Right cardiac atrium (tissue), 5 donors: ENCODE results near the gene C9orf50. TPM values are rescaled to one million over a fixed set of nuclear protein-coding genes. Genes with fewer than 3 reads are reported as not detected.
A peak's percentile ranks its signal among the peaks of the same experiment; 100 is the strongest.

Source experiments
- ATAC-seq, 2 donors: fragments of 200-7000 bp; cut with Tn5 transposase; one replicate each; pipeline versions ENCODE4 v1.8.0 to v1.9.1; 2020; ENCODE audit warnings: moderate library complexity in 2 of 2, mild to moderate bottlenecking in 1 of 2
- DNase-seq, 3 donors: peaks; one replicate each; pipeline ENCODE4 v3.0.0-alpha.2; 2020
- H3K27ac ChIP-seq: one replicate; pipeline ENCODE4 v1.5.1; 2013; ENCODE audit warnings: mild to moderate bottlenecking, low read length, control low read depth, moderate library complexity
- H3K27me3 ChIP-seq: one replicate; pipeline ENCODE4 v1.6.1; 2013; ENCODE audit not compliant: control insufficient read depth, insufficient read depth
- H3K4me1 ChIP-seq: one replicate; pipeline ENCODE4 v1.6.1; 2013; ENCODE audit warnings: low read length; ENCODE audit not compliant: control insufficient read depth, insufficient read depth
- H3K4me3 ChIP-seq: one replicate; pipeline ENCODE4 v1.5.1; 2013; ENCODE audit warnings: low read length, control low read depth
- H3K9me3 ChIP-seq: one replicate; pipeline ENCODE4 v1.6.1; 2013; ENCODE audit warnings: low read length; ENCODE audit not compliant: control insufficient read depth
- WGBS: extraction: QIAGEN DNeasy Blood & Tissue Kit; methylation state at CpG from one replicate; pipeline ENCODE4 v1.1.7; 2013; 5-methylcytosine and 5-hydroxymethylcytosine counted together
- intact Hi-C, 4 donors: fragments of 100-400 bp; cut with DNase I; formaldehyde crosslinking; loops; one replicate each; pipeline versions ENCODE4 v1.11.0 to v1.14.0; 2022 to 2023
- polyA plus RNA-seq: library from polyadenylated mRNA; stranded (reverse); fragments of 200-250 nt; gene quantifications from one replicate; pipeline ENCODE4 v1.2.3, GENCODE V29; 2013
- total RNA-seq, 4 donors: library from RNA; stranded (reverse); fragmentation: NEBNext Ultra II Directional; extraction: Animal tissue kit (Norgen Biotek cat#: 25700); gene quantifications; one replicate each; pipeline ENCODE4 v1.2.1, GENCODE V29; 2021
- donor health status: healthy with polysubstance abuse.
- donor health status: DM: no; HTN: yes; CAD: no.
- donor health status: DM: no; HTN: no; CAD: no.
- donor health status: DM: no; HTN: yes; CAD: no; lungs with severe emphysema.
- donor health status: DM: yes; HTN: yes; CAD: no.

The C9orf50 gene
- total and polyA plus RNA-seq, 5 donors, result 0.20 TPM; not detected in 4

DNA sequence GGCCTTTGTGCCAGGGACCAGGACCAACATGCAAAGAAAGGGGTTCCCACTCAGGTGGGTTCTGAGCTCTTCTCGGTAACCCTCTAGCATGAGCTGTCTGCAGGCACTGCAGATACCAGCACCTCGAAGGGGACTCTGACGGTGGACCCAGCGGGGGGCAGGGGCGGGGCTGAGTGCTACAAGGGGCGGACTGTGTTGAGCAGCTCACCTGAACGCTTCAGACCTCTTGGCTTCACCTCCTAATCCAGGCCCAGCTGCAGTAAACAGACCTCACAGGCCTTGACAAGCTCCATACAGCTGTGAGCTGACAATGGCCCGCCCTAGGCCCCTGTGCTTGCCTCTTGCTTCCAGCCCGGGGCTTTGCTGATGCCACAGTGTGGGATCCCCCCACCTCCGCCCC lies 48.4 kb downstream of the C9orf50 start:
- H3K27ac ChIP-seq, result no peak overlapping the region
- 94% methylated on average over 10 of the region's 10 CpGs for WGBS

DNA sequence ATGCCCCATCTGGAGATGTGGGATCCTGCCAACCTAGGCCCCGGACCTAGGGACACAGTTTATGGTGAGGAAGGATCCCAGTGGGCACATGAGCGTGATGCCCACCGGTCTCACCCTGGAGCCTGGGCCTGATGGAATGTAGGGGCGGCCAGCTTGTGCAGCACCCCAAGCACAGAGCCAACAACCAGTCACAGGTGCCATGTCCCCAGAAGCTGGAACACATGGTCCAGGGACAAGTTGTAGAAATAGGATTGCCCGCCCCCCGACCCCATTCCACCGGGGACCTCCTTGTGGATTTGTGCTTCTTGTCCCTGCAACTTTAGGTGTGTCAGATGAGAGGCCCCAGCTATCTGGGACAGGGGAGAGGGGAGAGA lies 48.9 kb downstream of the C9orf50 start:
- intact Hi-C loops, result no loop called here
- DNase-seq (peak in 1 of 3 donors; percentile 42), ATAC-seq (no peak)
- no peaks in the 10 kb centered on the region for H3K27me3 ChIP-seq
- no peaks in the 10 kb centered on the region for H3K9me3 ChIP-seq
- no peak overlapping the region for H3K4me3 ChIP-seq
- peaks cover 8% of the 10 kb centered on the region for H3K4me1 ChIP-seq
- WGBS, result 97% methylated on average over 7 of the region's 7 CpGs
- no peak overlapping the region for H3K27ac ChIP-seq

More for the DNA sequence above, 48.4 kb downstream of the C9orf50 start:
- no peak overlapping the region for H3K4me3 ChIP-seq
- H3K4me1 ChIP-seq, result peaks cover 8% of the 10 kb centered on the region
- no peaks in the 10 kb centered on the region for H3K27me3 ChIP-seq
- intact Hi-C loops, result no loop called here
- no peaks in the 10 kb centered on the region for H3K9me3 ChIP-seq
- no peak for ATAC-seq
- DNase-seq, result peak in 2 of 3 donors; percentile 21 to 57

DNA sequence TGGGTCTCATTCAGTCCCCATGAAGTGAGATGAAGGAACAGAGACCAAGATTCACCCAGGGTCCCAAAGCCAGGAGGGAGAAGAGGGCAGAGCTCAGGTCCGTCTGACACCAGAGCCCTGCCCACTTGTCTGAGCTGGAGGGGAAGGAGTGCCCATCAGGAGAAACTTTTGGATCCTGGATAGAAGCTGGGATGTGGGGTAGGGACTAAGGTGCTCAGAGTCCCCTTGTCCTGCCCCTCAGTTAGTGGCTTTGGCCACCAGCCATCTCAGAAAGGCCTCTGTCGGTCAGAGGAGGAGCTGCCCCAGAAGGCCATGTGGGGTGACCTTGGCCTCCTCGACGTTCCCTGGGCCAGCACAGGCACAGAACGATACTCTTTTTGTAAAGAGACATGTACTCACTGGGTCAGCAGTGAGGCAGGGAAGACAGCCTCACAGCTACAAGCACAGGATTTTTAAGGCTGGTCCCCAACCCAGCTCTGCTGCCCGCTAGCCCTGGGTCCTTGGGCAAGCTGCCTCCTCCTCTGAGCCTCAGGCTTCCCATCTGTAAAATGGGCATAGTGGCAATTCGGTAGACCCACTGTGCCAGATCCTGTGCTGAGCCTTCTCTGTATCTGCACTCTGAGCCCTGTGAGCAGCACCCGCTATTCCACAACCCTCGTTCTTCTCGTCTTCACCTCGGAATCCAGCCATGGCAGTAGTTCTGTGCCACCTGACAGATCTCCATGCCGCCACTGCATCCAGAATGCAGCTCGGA lies 49.4 kb downstream of the C9orf50 start:
- WGBS, result 74% methylated on average over 13 of the region's 13 CpGs
- Histone ChIP-seq H3K9me3 (no peaks in the 10 kb centered on the region), H3K27ac (no peak overlapping the region), H3K4me3 (no peak overlapping the region), H3K27me3 (no peaks in the 10 kb centered on the region), H3K4me1 (peaks cover 8% of the 10 kb centered on the region)
- ATAC-seq (no peak), DNase-seq (peak in 1 of 3 donors; percentile 54)
- intact Hi-C loops, result no loop called here

DNA sequence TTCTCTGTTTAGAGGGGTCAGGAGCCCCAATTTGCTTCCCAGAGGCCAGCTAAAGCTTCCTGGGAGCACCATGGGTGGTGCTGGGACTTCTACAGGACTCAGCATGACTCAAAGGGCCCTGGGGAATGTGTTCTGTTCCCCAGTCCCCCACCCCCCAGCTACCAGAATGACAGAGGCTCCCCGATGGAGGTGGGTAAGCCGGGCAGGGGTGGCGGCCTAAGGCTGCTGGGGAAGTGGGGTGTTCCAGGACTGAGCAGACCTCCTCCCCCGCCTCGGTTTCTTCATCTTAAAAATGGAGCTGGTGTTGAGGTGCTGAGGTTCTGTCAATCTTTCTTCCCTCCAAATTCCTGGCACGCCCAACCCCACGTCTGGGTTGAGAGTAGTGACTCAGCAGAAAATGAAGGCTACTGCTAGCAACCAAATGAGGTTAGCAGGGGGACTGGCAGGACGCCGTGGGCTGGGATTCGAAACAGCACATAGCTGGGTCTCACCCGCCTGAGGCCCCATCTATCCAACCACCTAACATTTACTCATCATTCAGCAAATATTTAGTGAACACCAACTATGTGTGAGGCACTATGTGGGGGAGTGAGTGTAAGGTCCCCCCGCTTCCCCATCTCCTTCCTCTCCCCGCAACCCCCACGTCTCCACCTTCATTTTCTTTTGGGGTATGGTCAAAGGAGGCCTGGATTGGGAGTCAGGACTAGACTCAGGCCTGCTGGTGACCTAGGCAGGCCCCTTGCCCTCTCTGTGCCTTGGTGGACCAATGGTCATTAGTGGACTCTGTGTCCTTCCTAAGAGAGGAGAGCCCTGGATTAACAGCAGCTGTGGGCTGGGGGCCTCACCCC lies 50.2 kb downstream of the C9orf50 start:
- no peaks in the 10 kb centered on the region for H3K9me3 ChIP-seq
- DNase-seq (peak; percentile 76 to 91 (median 88)), ATAC-seq (peak; percentile 28 to 39)
- H3K4me1 ChIP-seq, result peaks cover 8% of the 10 kb centered on the region
- H3K27ac ChIP-seq, result peak overlapping the region; percentile 48
- no peak overlapping the region for H3K4me3 ChIP-seq
- WGBS, result 60% methylated on average over 14 of the region's 14 CpGs
- no peaks in the 10 kb centered on the region for H3K27me3 ChIP-seq
- intact Hi-C loops, result no loop called here

DNA sequence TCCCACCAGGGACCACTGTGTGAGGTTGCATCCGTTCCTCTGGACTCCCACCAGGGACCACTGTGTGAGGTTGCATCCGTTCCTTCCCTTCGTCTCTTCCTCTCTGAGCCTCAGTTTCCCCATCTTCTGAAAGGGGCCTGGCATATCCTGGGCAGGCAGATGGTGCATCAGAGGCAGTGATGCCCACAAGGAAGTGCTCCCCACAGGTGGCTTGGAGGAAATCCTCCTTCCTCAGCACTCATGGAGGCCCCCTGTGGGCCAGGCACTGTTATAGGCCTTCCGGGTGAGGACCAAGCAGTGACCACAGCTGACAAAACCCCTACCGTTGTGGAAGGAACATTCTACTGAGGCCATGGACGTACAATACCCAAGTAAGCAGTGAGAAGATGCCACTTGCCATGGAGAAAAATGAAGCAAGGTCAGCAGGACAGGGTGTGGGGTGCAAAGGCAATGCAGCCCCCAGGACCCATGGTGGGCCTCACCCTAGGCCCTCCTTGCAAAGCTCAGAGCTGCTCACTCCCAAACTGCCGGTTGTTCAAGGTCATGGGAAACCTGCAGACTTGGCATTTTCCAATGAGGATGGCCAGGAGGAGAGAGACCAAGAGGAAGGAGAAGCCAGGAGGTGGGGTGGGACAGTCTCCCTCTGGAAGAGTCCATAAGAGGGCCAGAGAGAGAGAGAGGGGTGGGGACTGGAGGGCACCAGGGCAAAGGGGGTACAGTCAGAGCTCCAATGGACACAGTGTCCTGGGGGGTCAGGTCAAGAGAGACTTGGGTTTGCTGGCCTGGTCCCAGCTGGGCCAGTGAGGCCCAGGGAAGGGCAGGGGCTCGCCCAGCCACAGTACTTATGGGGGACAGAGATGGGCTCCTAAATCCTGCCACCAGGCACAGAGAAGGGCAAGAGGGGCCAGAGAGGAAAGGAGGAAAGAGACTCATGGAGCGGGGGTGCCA lies 51.1 kb downstream of the C9orf50 start:
- ATAC-seq (peak; percentile 12 to 25), DNase-seq (peak in 1 of 3 donors; percentile 61)
- Histone ChIP-seq H3K27me3 (no peaks in the 10 kb centered on the region), H3K27ac (peak overlapping the region; percentile 48), H3K4me3 (no peak overlapping the region), H3K9me3 (no peaks in the 10 kb centered on the region), H3K4me1 (peaks cover 8% of the 10 kb centered on the region)
- intact Hi-C loops, result loop anchor here in 1 of 4 donors (10.0 kb wide), 1 partner anchor 65 kb away; no protein-coding TSS in a partner anchor
- WGBS, result 59% methylated on average over 9 of the region's 9 CpGs

DNA sequence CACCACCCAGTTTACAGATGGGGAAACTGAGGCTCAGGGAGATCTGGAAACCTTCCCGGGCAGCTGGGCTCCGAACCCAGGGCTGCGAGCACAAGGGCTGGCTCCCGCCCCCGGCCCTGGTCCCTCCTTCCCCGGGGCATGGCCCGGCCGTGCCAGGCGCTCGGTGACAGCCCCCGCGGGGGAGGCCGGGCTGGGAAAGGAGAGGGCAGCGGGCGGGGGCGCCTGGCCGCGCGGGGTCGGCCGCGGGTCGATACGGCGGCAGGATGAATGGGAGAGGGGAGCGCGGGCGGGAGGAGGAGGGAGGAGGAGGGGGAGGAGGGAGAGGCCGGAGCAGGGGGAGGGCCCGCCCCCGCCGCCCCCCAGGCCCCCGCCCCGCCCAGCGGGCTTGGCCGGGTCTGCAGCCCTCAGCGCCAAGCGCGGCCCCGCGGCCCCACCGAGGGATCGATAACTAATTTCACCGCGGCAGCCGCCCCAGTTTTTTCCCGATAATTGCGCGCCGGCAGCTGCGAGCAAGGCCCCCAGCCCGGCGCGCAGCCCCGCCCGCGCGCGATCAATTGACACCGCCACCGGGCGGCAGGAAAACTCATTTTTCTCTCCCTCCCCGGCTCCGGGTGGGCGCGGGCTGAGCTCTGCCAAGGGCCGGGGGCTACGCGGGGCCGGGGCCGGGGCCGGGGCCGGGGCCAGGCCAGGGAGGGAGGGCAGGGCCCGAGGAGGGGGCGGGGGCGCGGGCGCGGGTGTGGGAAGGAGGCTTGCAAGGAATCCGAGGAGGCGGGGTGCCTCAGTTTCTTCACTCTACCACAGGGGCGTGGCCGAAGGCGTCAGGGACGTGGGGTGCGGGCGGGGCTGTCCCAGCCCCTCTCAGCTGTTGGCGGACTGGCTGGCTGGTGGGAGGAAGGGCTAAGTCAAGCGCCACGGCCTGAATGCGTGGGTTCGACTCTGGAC lies 52.1 kb downstream of the C9orf50 start:
- H3K27ac ChIP-seq, result no peak overlapping the region
- peak; percentile 40 to 51 for ATAC-seq
- peaks cover 8% of the 10 kb centered on the region for H3K4me1 ChIP-seq
- intact Hi-C loops, result loop anchor here in 1 of 4 donors (10.0 kb wide), 1 partner anchor 64 kb away; no protein-coding TSS in a partner anchor
- no peaks in the 10 kb centered on the region for H3K27me3 ChIP-seq
- WGBS, result 2% methylated on average over 89 of the region's 92 CpGs
- DNase-seq, result peak; percentile 70 to 91 (median 89)
- H3K4me3 ChIP-seq, result peak overlapping the region; percentile 75
- H3K9me3 ChIP-seq, result no peaks in the 10 kb centered on the region

DNA sequence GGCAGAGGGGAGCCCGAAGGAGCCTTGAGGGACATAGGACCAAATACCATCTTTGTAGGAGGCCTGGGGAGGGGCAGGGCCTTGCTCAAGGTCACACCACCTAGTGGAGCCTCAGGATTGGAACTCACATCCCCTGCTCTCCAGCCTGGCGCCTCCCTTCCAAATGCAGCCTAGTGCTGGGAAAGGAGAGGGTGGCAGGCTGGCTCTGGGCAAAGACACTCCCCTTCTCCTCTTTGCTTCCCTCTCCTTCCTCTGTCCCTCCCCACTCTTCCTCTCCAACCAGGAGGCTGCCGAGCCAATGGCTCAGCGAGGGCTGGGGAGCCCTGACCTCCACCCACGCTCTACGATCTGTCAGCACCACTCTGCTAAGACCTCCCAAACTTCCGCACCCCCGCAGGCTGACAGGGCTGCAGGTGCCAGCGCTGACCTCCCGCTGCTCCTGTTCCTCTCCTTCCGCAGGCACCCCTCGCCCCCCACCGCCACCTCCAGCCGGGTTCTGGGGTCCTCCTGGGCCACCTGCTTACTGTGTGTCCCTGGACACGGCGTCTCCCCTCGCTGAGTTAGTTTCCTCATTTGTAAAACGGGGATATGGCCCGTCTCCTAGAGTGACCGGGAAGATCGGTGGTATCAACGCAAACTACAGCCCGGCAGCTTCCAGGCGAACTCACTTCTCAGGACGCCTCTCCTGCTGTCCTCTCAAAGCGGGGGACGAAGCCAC lies 52.9 kb downstream of the C9orf50 start:
- 5% methylated on average over 27 of the region's 27 CpGs for WGBS
- DNase-seq (peak; percentile 56 to 81 (median 76)), ATAC-seq (peak; percentile 68 to 71)
- H3K9me3 ChIP-seq, result no peaks in the 10 kb centered on the region
- H3K27me3 ChIP-seq, result no peaks in the 10 kb centered on the region
- intact Hi-C loops, result loop anchor here in 1 of 4 donors (10.0 kb wide), 1 partner anchor 63 kb away; no protein-coding TSS in a partner anchor
- peak overlapping the region; percentile 75 for H3K4me3 ChIP-seq
- H3K4me1 ChIP-seq, result peaks cover 8% of the 10 kb centered on the region
- no peak overlapping the region for H3K27ac ChIP-seq

DNA sequence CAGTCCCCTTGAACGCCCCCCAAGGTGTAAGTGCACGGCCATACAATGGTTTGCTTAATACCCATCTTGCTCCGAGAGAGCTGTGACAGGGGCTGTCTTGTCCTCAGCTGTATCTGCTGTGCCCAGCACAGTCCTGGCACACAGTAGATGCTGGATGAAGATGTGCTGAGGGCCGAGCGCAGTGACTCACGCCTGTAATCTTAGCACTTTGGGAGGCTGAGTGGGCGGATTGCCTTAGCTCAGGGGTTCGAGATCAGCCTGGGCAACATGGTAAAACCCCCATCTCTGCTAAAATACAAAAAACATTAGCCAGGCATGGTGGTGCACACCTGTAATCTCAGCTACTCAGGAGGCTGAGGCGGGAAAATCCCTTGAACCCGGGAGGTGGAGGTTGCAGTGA lies 53.6 kb downstream of the C9orf50 start:
- no peak for ATAC-seq
- DNase-seq, result no peak
- no peak overlapping the region for H3K4me3 ChIP-seq
- no peak overlapping the region for H3K27ac ChIP-seq
- intact Hi-C loops, result loop anchor here in 1 of 4 donors (10.0 kb wide), 1 partner anchor 63 kb away; no protein-coding TSS in a partner anchor
- no peaks in the 10 kb centered on the region for H3K27me3 ChIP-seq
- no peaks in the 10 kb centered on the region for H3K9me3 ChIP-seq
- H3K4me1 ChIP-seq, result peaks cover 8% of the 10 kb centered on the region
- WGBS, result 80% methylated on average over 10 of the region's 10 CpGs

DNA sequence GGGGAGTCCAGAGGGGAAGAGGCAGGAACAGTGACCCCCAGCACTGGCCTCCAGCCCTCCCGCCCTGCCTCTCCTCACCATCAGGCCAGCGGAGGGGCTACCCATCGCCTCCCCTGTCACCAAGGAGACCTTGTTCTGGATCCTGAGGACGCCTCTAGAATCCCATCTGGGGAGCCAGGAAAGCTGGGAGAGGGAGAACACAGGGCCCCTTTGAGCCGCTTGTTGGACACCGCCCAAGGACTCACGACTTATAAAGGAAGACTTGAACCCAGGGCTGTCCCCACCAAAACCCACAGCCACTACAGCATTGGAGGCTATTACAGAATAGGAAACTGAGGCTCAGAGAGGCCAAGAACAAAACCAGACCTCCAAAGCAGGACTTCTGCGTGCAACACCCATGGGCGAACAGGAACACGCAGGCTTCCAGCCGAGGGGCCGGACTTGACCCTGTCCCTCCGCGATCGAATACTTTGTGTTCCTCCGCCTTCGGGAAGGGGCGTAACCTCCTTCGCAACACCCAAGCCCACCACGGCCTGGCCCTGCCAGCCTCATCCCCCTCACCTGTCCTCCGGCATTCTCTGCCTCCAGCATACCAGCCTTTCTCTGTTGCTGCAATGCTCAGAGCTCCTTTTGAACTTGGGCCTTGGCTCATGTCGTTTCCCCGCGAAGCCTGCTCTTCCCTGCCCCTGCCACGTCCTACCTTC lies 54.2 kb downstream of the C9orf50 start:
- peaks cover 8% of the 10 kb centered on the region for H3K4me1 ChIP-seq
- WGBS, result 91% methylated on average over 25 of the region's 25 CpGs
- intact Hi-C loops, result loop anchor here in 1 of 4 donors (10.0 kb wide), 1 partner anchor 62 kb away; no protein-coding TSS in a partner anchor

More for the DNA sequence above, 54.2 kb downstream of the C9orf50 start:
- Histone ChIP-seq H3K27ac (no peak overlapping the region), H3K27me3 (no peaks in the 10 kb centered on the region), H3K4me3 (no peak overlapping the region), H3K9me3 (no peaks in the 10 kb centered on the region)
- no peak for ATAC-seq
- DNase-seq, result no peak
